MM.1S (cell line): Measurements from ENCODE around the gene NRXN3.

ENCODE experiments used
- CTCF ChIP-seq: fragments of 300-600 bp; sonication (generic); IDR thresholded peaks from 2 replicates; pipeline ENCODE4 v1.5.1; 2016; ENCODE audit warnings: antibody characterized with exemption, low read length, mixed read lengths
- EZH2 ChIP-seq: fragments of 300-600 bp; sonication (generic); optimal IDR thresholded peaks from 2 replicates; pipeline ENCODE3; 2017; ENCODE audit warnings: low read depth, mild to moderate bottlenecking, antibody characterized with exemption, low read length, mixed read lengths
- EZH2phosphoT487 ChIP-seq: fragments of 300-600 bp; sonication (generic); IDR thresholded peaks from 2 replicates; pipeline ENCODE4 v1.6.1; 2018; ENCODE audit warnings: antibody characterized with exemption, low read length

GRCh38 chr14:79293482-79294177 lies 1123.5 kb downstream of the NRXN3 start:
- TF ChIP-seq CTCF (no peak), EZH2 (no peak), EZH2phosphoT487 (no peak)
